MG63 (cell line): ENCODE results near the gene AQP2. TPM values are rescaled to one million over a fixed set of nuclear protein-coding genes. Genes with fewer than 3 reads are reported as not detected.

Experiments
- DNase-seq: peaks from one replicate; pipeline ENCODE4 v3.0.0-alpha.2; 2020
- H3K27me3 ChIP-seq: fragments of 250-450 bp; sonication (Bioruptor Pico); 2 replicates; pipeline ENCODE4 v1.5.1; 2020; ENCODE audit warnings: mild to moderate bottlenecking, moderate library complexity
- H3K36me3 ChIP-seq: fragments of 250-450 bp; sonication (Bioruptor Pico); 2 replicates; pipeline ENCODE4 v1.5.1; 2020; ENCODE audit warnings: mild to moderate bottlenecking, moderate library complexity
- H3K4me3 ChIP-seq: fragments of 250-450 bp; sonication (Bioruptor Pico); 2 replicates; pipeline ENCODE4 v1.5.1; 2020; ENCODE audit warnings: mild to moderate bottlenecking, moderate library complexity
- H3K9me3 ChIP-seq: fragments of 250-450 bp; sonication (Bioruptor Pico); 2 replicates; pipeline ENCODE4 v1.5.1; 2020; ENCODE audit warnings: mild to moderate bottlenecking, moderate library complexity
- total RNA-seq: library from RNA; depleted of rRNA; stranded (reverse); fragments of >200 nt; shearing (Covaris generic); gene quantifications from 2 replicates; pipeline ENCODE4 v1.2.3, GENCODE V29; 2014; ENCODE audit warnings: low replicate concordance; rRNA removed

Gene AQP2
- total RNA-seq, result not detected in 2 replicates

- no peaks in the 10 kb centered on the region for H3K9me3 ChIP-seq
- H3K36me3 ChIP-seq, result no peaks in the 10 kb centered on the region
- no peak for DNase-seq
- no peaks in the 10 kb centered on the region for H3K27me3 ChIP-seq
- no peak within 1 kb of the TSS for H3K4me3 ChIP-seq
Observed at GRCh38 chr12:49950273-49951251, at the start of gene AQP2. Gene AQP2, plus strand, starts transcription at chr12:49950737. Its CDS starts 94 bp downstream, at chr12:49950831.

- no peaks in the 10 kb centered on the region for H3K9me3 ChIP-seq
- DNase-seq, result no peak
- no peak overlapping the region for H3K4me3 ChIP-seq
- H3K27me3 ChIP-seq, result no peaks in the 10 kb centered on the region
- H3K36me3 ChIP-seq, result no peaks in the 10 kb centered on the region
Observed at GRCh38 chr12:49901026-49901425, 49.5 kb upstream of the AQP2 start.

GRCh38 chr12:49901986-49902385 lies 48.6 kb upstream of the AQP2 start:
- H3K36me3 ChIP-seq, result no peaks in the 10 kb centered on the region
- H3K27me3 ChIP-seq, result no peaks in the 10 kb centered on the region
- no peaks in the 10 kb centered on the region for H3K9me3 ChIP-seq
- no peak for DNase-seq
- H3K4me3 ChIP-seq, result no peak overlapping the region

DNA sequence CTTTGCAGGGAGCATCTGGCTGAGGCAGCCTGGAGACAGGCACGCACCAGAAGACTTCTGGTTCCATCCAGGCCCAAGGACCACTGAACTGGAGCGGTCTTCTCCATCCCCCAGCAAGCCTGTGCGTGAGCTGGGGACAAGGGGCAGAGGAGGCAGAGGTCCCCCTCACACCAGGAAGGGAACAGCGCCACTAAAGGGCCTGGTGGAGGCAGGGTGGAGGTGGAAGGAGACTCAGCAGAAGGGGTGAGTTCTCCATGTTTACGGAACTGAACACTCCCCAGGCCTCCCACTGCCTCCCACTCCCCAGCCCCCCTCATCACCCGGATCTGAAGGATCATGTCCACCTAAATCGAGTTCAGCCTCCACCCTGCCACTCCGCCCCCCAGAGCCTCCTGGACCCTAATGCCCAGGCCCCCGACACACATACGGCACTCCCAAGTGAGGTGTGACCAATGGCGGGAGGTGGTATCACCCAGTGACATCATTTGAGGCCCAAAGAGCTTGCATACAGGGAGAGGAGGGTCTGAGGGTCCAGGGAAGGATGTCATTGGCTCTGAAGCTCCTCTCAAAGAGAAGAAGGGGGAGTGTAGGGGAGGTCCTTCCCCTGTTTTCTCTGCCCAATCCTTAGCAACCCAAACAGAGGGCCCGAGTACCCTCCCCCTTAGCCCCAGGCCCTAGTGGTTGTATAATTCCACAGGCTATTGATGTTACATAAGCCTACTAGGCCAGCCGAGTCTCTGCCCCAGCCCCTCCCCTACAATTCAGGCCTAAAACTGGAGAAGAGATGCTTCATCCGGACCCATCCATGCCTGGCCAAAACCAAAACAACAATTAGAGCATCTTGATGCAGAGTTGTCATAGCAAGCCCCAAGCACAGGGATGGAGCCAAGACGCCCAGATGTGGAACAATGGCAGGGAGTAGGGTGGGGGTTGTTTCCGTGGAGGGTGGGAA lies 47.9 kb upstream of the AQP2 start:
- H3K9me3 ChIP-seq, result no peaks in the 10 kb centered on the region
- no peaks in the 10 kb centered on the region for H3K36me3 ChIP-seq
- H3K27me3 ChIP-seq, result no peaks in the 10 kb centered on the region
- no peak for DNase-seq
- no peak overlapping the region for H3K4me3 ChIP-seq

DNA sequence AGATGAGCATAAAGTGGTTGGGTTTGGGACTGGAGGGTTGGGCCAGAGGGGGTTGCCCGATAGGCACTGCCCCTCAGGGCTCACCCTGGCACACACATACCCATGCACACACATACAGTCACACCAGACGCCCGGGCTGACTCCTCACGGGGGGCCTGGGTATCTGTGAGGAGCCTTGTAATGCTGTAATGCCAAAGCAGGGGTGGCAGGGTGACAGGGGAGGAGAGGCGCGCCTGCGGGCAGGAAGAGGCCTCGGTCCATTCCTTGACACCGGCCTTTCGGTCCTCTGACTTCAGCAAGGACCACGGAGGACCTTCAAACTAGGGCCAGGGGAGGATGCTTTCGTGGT lies 47.2 kb upstream of the AQP2 start:
- Histone ChIP-seq H3K27me3 (no peaks in the 10 kb centered on the region), H3K36me3 (no peaks in the 10 kb centered on the region), H3K9me3 (no peaks in the 10 kb centered on the region), H3K4me3 (no peak overlapping the region)
- DNase-seq, result no peak

- peak; percentile 18 for DNase-seq
- no peaks in the 10 kb centered on the region for H3K27me3 ChIP-seq
- H3K9me3 ChIP-seq, result no peaks in the 10 kb centered on the region
- H3K36me3 ChIP-seq, result no peaks in the 10 kb centered on the region
- no peak within 1 kb of the TSS for H3K4me3 ChIP-seq
Observed at GRCh38 chr12:49903700-49904423, 46.7 kb upstream of the AQP2 start, which contains the start of gene FAIM2. Gene FAIM2, minus strand, starts transcription at chr12:49903900. Its CDS starts 108 bp downstream, at chr12:49903792.

DNA sequence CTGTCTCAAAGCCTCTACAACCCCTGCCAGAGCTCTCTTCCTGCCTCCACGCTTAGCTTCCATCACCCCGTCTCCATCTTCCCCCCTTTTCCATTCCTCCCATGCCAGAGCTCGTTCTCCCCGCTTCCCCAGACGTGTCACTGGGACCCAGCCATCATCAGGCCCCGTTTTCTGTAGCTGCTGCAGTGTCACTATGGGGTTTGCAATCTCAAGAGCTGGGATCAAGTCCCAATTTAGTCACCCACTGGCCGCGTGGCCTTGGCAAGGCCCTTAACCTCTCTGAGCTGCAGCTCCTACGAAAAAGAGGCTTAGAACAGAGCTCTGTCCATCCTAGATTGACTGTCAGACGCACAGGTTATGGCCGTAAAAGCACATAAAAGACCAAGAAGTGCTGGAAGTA lies 45.9 kb upstream of the AQP2 start:
- no peak overlapping the region for H3K4me3 ChIP-seq
- no peaks in the 10 kb centered on the region for H3K9me3 ChIP-seq
- no peaks in the 10 kb centered on the region for H3K36me3 ChIP-seq
- no peak for DNase-seq
- H3K27me3 ChIP-seq, result no peaks in the 10 kb centered on the region

- H3K27me3 ChIP-seq, result no peaks in the 10 kb centered on the region
- no peaks in the 10 kb centered on the region for H3K36me3 ChIP-seq
- H3K4me3 ChIP-seq, result no peak overlapping the region
- DNase-seq, result no peak
- no peaks in the 10 kb centered on the region for H3K9me3 ChIP-seq
Observed at GRCh38 chr12:49905718-49906314, 44.7 kb upstream of the AQP2 start.

- no peaks in the 10 kb centered on the region for H3K36me3 ChIP-seq
- H3K9me3 ChIP-seq, result no peaks in the 10 kb centered on the region
- H3K27me3 ChIP-seq, result no peaks in the 10 kb centered on the region
- no peak for DNase-seq
- no peak overlapping the region for H3K4me3 ChIP-seq
Observed at GRCh38 chr12:49907352-49907751, 43.2 kb upstream of the AQP2 start.

- H3K36me3 ChIP-seq, result no peaks in the 10 kb centered on the region
- H3K9me3 ChIP-seq, result no peaks in the 10 kb centered on the region
- no peaks in the 10 kb centered on the region for H3K27me3 ChIP-seq
- no peak overlapping the region for H3K4me3 ChIP-seq
- no peak for DNase-seq
Observed at GRCh38 chr12:49909356-49909755, 41.2 kb upstream of the AQP2 start.

- H3K27me3 ChIP-seq, result no peaks in the 10 kb centered on the region
- no peak overlapping the region for H3K4me3 ChIP-seq
- H3K9me3 ChIP-seq, result no peaks in the 10 kb centered on the region
- no peak for DNase-seq
- no peaks in the 10 kb centered on the region for H3K36me3 ChIP-seq
Observed at GRCh38 chr12:49909826-49910225, 40.7 kb upstream of the AQP2 start.

- no peak for DNase-seq
- Histone ChIP-seq H3K9me3 (no peaks in the 10 kb centered on the region), H3K36me3 (no peaks in the 10 kb centered on the region), H3K4me3 (no peak overlapping the region), H3K27me3 (no peaks in the 10 kb centered on the region)
Observed at GRCh38 chr12:49910331-49911212, 40.0 kb upstream of the AQP2 start.

- Histone ChIP-seq H3K36me3 (no peaks in the 10 kb centered on the region), H3K9me3 (no peaks in the 10 kb centered on the region), H3K27me3 (no peaks in the 10 kb centered on the region), H3K4me3 (no peak overlapping the region)
- DNase-seq, result no peak
Observed at GRCh38 chr12:49911213-49911605, 39.3 kb upstream of the AQP2 start.

- H3K36me3 ChIP-seq, result no peaks in the 10 kb centered on the region
- H3K9me3 ChIP-seq, result no peaks in the 10 kb centered on the region
- no peaks in the 10 kb centered on the region for H3K27me3 ChIP-seq
- DNase-seq, result no peak
- no peak overlapping the region for H3K4me3 ChIP-seq
Observed at GRCh38 chr12:49912345-49913255, 37.9 kb upstream of the AQP2 start.
